MCF 10A (cell line): ENCODE measurements around the gene DGCR2. TPM values are rescaled to one million over a fixed set of nuclear protein-coding genes. Genes with fewer than 3 reads are reported as not detected.

Experiments
- BruUV-seq: library from RNA; stranded (reverse); fragments of 400-500 nt; replicated peaks from 2 replicates; lab custom pipeline; 2021; lab: Mats Ljungman, UMichigan
- CTCF ChIA-PET: fragments of 300-600 bp; sonication (Branson Sonifier 250); formaldehyde crosslinking; extraction: SDS; loops from one replicate; lab custom pipeline; 2021; ENCODE audit warnings: antibody characterized with exemption, inconsistent platforms; lab: Yijun Ruan, JAX
- POLR2A ChIA-PET: fragments of 300-600, 350-650 bp; sonication (Branson Sonifier 250); formaldehyde crosslinking; extraction: SDS; loops from one replicate; lab custom pipeline; 2020; ENCODE audit warnings: antibody characterized with exemption, inconsistent platforms; lab: Yijun Ruan, JAX
- DNase-seq: peaks from one replicate; pipeline ENCODE4 v3.0.0-alpha.2; 2018; ENCODE audit not compliant: unreplicated experiment
- H3K27ac Mint-ChIP-seq: one replicate; pipeline ENCODE4 v1.8.0; 2022; ENCODE audit warnings: mild to moderate bottlenecking, low read depth, mixed read lengths; ENCODE audit not compliant: unreplicated experiment
- H3K27me3 Mint-ChIP-seq: one replicate; pipeline ENCODE4 v1.8.0; 2022; ENCODE audit warnings: mixed read lengths; ENCODE audit not compliant: insufficient read depth, unreplicated experiment
- H3K36me3 Mint-ChIP-seq: one replicate; pipeline ENCODE4 v1.8.0; 2022; ENCODE audit warnings: mild to moderate bottlenecking, moderate library complexity, mixed read lengths; ENCODE audit not compliant: insufficient read depth, unreplicated experiment
- H3K4me1 Mint-ChIP-seq: one replicate; pipeline ENCODE4 v1.8.0; 2022; ENCODE audit warnings: mixed read lengths; ENCODE audit not compliant: insufficient read depth, unreplicated experiment
- H3K4me3 Mint-ChIP-seq: one replicate; pipeline ENCODE4 v1.8.0; 2022; ENCODE audit warnings: mild to moderate bottlenecking, moderate library complexity, mixed read lengths; ENCODE audit not compliant: unreplicated experiment
- H3K9me3 Mint-ChIP-seq: one replicate; pipeline ENCODE4 v1.8.0; 2022; ENCODE audit warnings: mixed read lengths; ENCODE audit not compliant: unreplicated experiment
- CTCF ChIP-seq: fragments of 200-600 bp; IDR thresholded peaks from one replicate; pipeline ENCODE4 v1.8.0; 2022; ENCODE audit warnings: antibody characterized with exemption, mild to moderate bottlenecking; ENCODE audit not compliant: unreplicated experiment
- intact Hi-C: fragments of 100-400 bp; cut with micrococcal nuclease; formaldehyde crosslinking; loops from 2 replicates; pipeline ENCODE4 v1.14.1; 2022
- total RNA-seq: library from RNA; stranded (reverse); gene quantifications from 2 replicates; pipeline ENCODE4 v1.2.3, GENCODE V29; 2022

Gene DGCR2
- total RNA-seq, 1 experiment from 2014 or later: 41.2 TPM

GRCh38 chr22:19120829-19121630 lies 1.2 kb downstream of the DGCR2 start:
- ChIA-PET CTCF (interaction anchor here (1.4 to 2.7 kb wide), 2 partner anchors 10 kb away, joined by 5 to 9 read pairs; no protein-coding TSS in a partner anchor), POLR2A (interaction anchor here (0.7 to 5.5 kb wide), 14 partner anchors 8 to 312 kb away, joined by 3 to 43 read pairs (median 4); partner anchors contain the start of genes CLTCL1, ESS2, HIRA and MRPL40)
- Mint-ChIP-seq H3K4me3 (peak overlapping the region; percentile 85), H3K4me1 (peaks cover 17% of the 10 kb centered on the region), H3K27me3 (no peaks in the 10 kb centered on the region), H3K36me3 (peaks cover 12% of the 10 kb centered on the region), H3K27ac (peak overlapping the region; percentile 86), H3K9me3 (no peaks in the 10 kb centered on the region)
- DNase-seq: peak; percentile 71
- TSS peak; percentile 55 for BruUV-seq
- TF ChIP-seq CTCF: no peak
- intact Hi-C loops: loop anchor here (2.0 kb wide), 1 partner anchor 60 kb away; no protein-coding TSS in a partner anchor

- peaks cover 17% of the 10 kb centered on the region for H3K4me1 Mint-ChIP-seq
- BruUV-seq: no TSS peak
- H3K27me3 Mint-ChIP-seq: no peaks in the 10 kb centered on the region
- H3K27ac Mint-ChIP-seq: no peak overlapping the region
- H3K9me3 Mint-ChIP-seq: no peaks in the 10 kb centered on the region
- ChIA-PET CTCF (interaction anchor here (2.7 kb wide), 1 partner anchor 9 kb away, joined by 9 read pairs; no protein-coding TSS in a partner anchor), POLR2A (interaction anchor here (4.0 to 5.5 kb wide), 2 partner anchors 9 to 25 kb away, joined by 30 to 43 read pairs; partner anchors contain the start of gene ESS2)
- H3K36me3 Mint-ChIP-seq: peaks cover 12% of the 10 kb centered on the region
- intact Hi-C loops: loop anchor here (2.0 kb wide), 1 partner anchor 59 kb away; no protein-coding TSS in a partner anchor
- no peak for DNase-seq
- H3K4me3 Mint-ChIP-seq: peak overlapping the region; percentile 85
- no peak for TF ChIP-seq CTCF
Measured at GRCh38 chr22:19119949-19120348, 2.3 kb downstream of the DGCR2 start.

GRCh38 chr22:19118329-19118880 lies 3.8 kb downstream of the DGCR2 start:
- Mint-ChIP-seq H3K27me3 (no peaks in the 10 kb centered on the region), H3K9me3 (no peaks in the 10 kb centered on the region), H3K4me1 (peaks cover 17% of the 10 kb centered on the region), H3K4me3 (no peak overlapping the region), H3K36me3 (peaks cover 18% of the 10 kb centered on the region), H3K27ac (no peak overlapping the region)
- CTCF ChIA-PET: interaction anchor here (0.6 to 2.7 kb wide), 3 partner anchors 8 to 95 kb away, joined by 3 to 9 read pairs (median 3); no protein-coding TSS in a partner anchor
- intact Hi-C loops: no loop called here
- BruUV-seq: no TSS peak
- no peak for DNase-seq
- no peak for TF ChIP-seq CTCF
- POLR2A ChIA-PET: interaction anchor here (0.6 to 5.5 kb wide), 3 partner anchors 7 to 1093 kb away, joined by 4 to 43 read pairs (median 30); partner anchors contain the start of gene ESS2

GRCh38 chr22:19117111-19117512 lies 5.1 kb downstream of the DGCR2 start:
- intact Hi-C loops: no loop called here
- H3K36me3 Mint-ChIP-seq: peaks cover 26% of the 10 kb centered on the region
- H3K27me3 Mint-ChIP-seq: no peaks in the 10 kb centered on the region
- H3K4me3 Mint-ChIP-seq: no peak overlapping the region
- H3K27ac Mint-ChIP-seq: no peak overlapping the region
- DNase-seq: no peak
- no peaks in the 10 kb centered on the region for H3K9me3 Mint-ChIP-seq
- ChIA-PET POLR2A (no interaction called here), CTCF (interaction anchor here (0.6 kb wide), 1 partner anchor 44 kb away, joined by 3 read pairs; no protein-coding TSS in a partner anchor)
- TF ChIP-seq CTCF: no peak
- peaks cover 15% of the 10 kb centered on the region for H3K4me1 Mint-ChIP-seq
- no TSS peak for BruUV-seq
